ENCODE results near the gene PFKP. TPM values are rescaled to one million over a fixed set of nuclear protein-coding genes. Genes with fewer than 3 reads are reported as not detected.

Gene PFKP
- total and polyA plus RNA-seq, 2 experiments from 2014 or later, result 24.6 to 48.9 TPM

DNA sequence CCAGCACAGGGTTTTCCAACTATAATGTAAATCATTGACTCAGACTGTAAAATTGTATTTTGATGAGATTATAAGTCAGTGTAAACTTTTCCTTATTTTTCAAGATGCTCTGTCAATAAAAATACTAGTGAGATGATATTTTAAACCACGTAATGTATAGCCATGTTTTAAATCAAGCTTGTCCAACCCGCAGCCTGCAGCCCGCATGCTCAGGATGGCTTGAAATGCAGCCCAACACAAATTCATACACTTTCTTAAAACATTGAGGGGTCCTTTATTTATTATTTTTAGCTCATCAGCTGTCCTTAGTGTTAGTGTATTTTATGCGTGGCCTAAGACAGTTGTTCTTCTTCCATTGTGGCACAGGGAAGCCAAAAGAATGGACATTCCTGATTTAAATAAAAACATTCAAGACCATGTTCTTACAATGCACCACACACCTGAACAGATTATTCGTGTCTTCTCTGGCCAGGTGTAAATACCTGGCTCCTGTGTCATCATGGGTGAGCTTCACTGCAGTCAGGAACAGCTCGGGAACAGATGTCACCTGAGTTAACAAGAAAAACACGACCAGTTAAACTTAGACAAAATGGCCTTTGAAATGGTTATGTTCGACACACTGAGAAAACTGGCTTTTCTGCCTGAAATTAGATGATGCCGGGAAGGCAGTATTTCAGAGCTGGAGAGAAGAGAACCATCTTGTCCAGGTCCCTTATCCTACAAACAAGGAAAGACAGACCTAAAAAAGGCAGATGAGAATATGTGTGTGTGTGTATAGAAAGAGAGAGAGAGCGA, 99.3 kb downstream of the PFKP start:
- TF ChIP-seq EZH2 (IDR thresholded peaks at IDR 0.05; ENCODE audit: borderline replicate concordance), result no peak
- TF ChIP-seq, protein P1, sequence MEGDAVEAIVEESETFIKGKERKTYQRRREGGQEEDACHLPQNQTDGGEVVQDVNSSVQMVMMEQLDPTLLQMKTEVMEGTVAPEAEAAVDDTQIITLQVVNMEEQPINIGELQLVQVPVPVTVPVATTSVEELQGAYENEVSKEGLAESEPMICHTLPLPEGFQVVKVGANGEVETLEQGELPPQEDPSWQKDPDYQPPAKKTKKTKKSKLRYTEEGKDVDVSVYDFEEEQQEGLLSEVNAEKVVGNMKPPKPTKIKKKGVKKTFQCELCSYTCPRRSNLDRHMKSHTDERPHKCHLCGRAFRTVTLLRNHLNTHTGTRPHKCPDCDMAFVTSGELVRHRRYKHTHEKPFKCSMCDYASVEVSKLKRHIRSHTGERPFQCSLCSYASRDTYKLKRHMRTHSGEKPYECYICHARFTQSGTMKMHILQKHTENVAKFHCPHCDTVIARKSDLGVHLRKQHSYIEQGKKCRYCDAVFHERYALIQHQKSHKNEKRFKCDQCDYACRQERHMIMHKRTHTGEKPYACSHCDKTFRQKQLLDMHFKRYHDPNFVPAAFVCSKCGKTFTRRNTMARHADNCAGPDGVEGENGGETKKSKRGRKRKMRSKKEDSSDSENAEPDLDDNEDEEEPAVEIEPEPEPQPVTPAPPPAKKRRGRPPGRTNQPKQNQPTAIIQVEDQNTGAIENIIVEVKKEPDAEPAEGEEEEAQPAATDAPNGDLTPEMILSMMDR (IDR thresholded peaks at IDR 0.05; ENCODE audit: poor library complexity), result no peak
- TF ChIP-seq EZH2phosphoT487 (IDR thresholded peaks at IDR 0.05; ENCODE audit: low read depth, severe bottlenecking, unreplicated experiment), result no peak
- Histone ChIP-seq H3K4me1 (ENCODE audit: insufficient read depth) (no peaks in the 10 kb centered on the region), H3K4me3 (no peak overlapping the region), H3K27ac (no peak overlapping the region), H3K9me3 (ENCODE audit: low read depth) (no peaks in the 10 kb centered on the region), H3K4me2 (no peak overlapping the region), H3K36me3 (replicated peaks; ENCODE audit: insufficient read depth, low read depth) (no peaks in the 10 kb centered on the region), H2AFZ (no peak overlapping the region), H3K27me3 (no peaks in the 10 kb centered on the region), H3K79me2 (peaks cover 19% of the 10 kb centered on the region), H4K20me1 (ENCODE audit: insufficient read depth, poor library complexity, severe bottlenecking) (no peaks in the 10 kb centered on the region), H3K9me2 (replicated peaks; ENCODE audit: insufficient read depth) (no peaks in the 10 kb centered on the region)
- 95% methylated on average over 10 of the region's 10 CpGs for WGBS (ENCODE audit: low lambda C conversion rate, missing lambda C conversion rate)
- DNase-seq (ENCODE audit: low spot score), result no peak

DNA sequence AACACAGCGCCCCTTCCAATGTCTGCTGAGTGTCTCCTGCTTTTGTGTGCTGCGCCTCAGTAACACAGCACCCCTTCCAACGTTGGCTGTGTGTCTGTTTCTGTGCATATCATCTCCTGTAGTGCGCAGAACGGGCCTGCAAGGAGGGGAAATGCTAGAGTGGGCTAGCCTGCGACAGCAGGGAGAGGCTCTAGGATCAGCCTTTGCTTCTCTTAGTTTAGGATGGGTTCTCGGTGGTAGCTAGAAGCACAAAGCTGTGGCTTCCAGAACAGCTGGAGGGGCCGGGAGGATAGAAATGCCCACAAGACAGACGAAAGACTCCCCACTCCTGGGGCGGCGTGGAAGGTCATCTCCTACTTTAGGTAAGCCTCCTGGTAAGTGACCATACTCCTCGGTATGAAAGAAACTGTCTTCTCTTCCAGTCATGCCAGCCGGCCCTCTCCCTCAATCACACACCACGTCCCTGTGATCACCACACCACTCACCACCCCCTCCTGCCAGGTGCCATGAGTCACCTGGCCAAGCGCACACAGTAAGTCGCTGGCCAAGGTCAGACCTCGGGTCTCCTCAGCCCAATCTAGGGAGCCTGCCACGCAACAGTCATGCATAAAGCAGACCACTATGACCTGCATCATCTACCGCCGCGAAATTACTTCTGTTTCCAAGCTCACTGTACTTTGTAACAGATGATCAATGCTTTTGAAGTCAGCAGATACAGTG, 100.4 kb downstream of the PFKP start:
- no peak for DNase-seq (ENCODE audit: low spot score)
- TF ChIP-seq, protein P1 (IDR thresholded peaks at IDR 0.05; ENCODE audit: poor library complexity), result no peak
- no peak for TF ChIP-seq EZH2 (IDR thresholded peaks at IDR 0.05; ENCODE audit: borderline replicate concordance)
- TF ChIP-seq EZH2phosphoT487 (IDR thresholded peaks at IDR 0.05; ENCODE audit: low read depth, severe bottlenecking, unreplicated experiment), result no peak
- Histone ChIP-seq H3K4me3 (no peak overlapping the region), H2AFZ (no peak overlapping the region), H3K4me2 (no peak overlapping the region), H3K27ac (no peak overlapping the region), H3K9me2 (replicated peaks; ENCODE audit: insufficient read depth) (no peaks in the 10 kb centered on the region), H4K20me1 (ENCODE audit: insufficient read depth, poor library complexity, severe bottlenecking) (no peaks in the 10 kb centered on the region), H3K79me2 (peaks cover 20% of the 10 kb centered on the region), H3K9me3 (ENCODE audit: low read depth) (no peaks in the 10 kb centered on the region), H3K36me3 (replicated peaks; ENCODE audit: insufficient read depth, low read depth) (no peaks in the 10 kb centered on the region), H3K4me1 (ENCODE audit: insufficient read depth) (no peaks in the 10 kb centered on the region), H3K27me3 (no peaks in the 10 kb centered on the region)
- WGBS (ENCODE audit: low lambda C conversion rate, missing lambda C conversion rate), result 95% methylated on average over 21 of the region's 21 CpGs

DNA sequence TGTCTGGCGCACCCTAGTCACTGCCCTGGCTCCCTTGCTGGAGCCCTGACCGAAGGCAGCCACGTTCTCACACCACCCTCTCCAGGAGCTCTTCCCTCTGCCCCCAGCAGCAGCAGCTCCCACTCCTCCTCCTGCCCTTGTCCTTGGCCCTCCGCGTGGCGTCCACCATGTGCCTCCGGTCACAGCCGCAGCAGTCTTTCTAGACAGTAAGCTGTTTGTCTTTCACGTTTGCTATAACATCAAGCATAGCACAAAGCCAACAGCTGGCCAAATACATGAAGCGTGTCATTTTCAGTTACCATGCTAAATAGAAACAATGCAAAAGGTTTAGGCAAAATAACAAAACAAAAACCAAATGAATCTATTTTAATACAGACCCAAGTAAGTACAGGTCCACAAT, 101.9 kb downstream of the PFKP start:
- Histone ChIP-seq H3K79me2 (peaks cover 20% of the 10 kb centered on the region), H3K27me3 (no peaks in the 10 kb centered on the region), H3K9me3 (ENCODE audit: low read depth) (no peaks in the 10 kb centered on the region), H3K9me2 (replicated peaks; ENCODE audit: insufficient read depth) (no peaks in the 10 kb centered on the region), H3K4me1 (ENCODE audit: insufficient read depth) (no peaks in the 10 kb centered on the region), H3K4me3 (no peak overlapping the region), H3K27ac (no peak overlapping the region), H3K36me3 (replicated peaks; ENCODE audit: insufficient read depth, low read depth) (no peaks in the 10 kb centered on the region), H4K20me1 (ENCODE audit: insufficient read depth, poor library complexity, severe bottlenecking) (no peaks in the 10 kb centered on the region), H3K4me2 (no peak overlapping the region), H2AFZ (no peak overlapping the region)
- DNase-seq (ENCODE audit: low spot score), result no peak
- TF ChIP-seq, protein P1 (IDR thresholded peaks at IDR 0.05; ENCODE audit: poor library complexity), result no peak
- TF ChIP-seq EZH2 (IDR thresholded peaks at IDR 0.05; ENCODE audit: borderline replicate concordance) (no peak), EZH2phosphoT487 (IDR thresholded peaks at IDR 0.05; ENCODE audit: low read depth, severe bottlenecking, unreplicated experiment) (no peak)
- 96% methylated on average over 10 of the region's 10 CpGs for WGBS (ENCODE audit: low lambda C conversion rate, missing lambda C conversion rate)
